SU-DHL-6 (cell line): ENCODE measurements around the gene CYP3A5.

ENCODE experiments used
- CTCF ChIP-seq: fragments of 200-600 bp; sonication (generic); IDR thresholded peaks from one replicate; pipeline ENCODE4 v1.5.1; 2017; ENCODE audit warnings: antibody characterized with exemption, mild to moderate bottlenecking, low read length, moderate library complexity; ENCODE audit not compliant: insufficient read depth, poor library complexity, severe bottlenecking
- EZH2phosphoT487 ChIP-seq: fragments of 200-600 bp; sonication (generic), shearing (Covaris generic); conservative IDR thresholded peaks from 2 replicates; pipeline ENCODE4 v1.6.1; 2018; ENCODE audit warnings: mild to moderate bottlenecking, antibody characterized with exemption, low read length, moderate library complexity, mixed read lengths

DNA sequence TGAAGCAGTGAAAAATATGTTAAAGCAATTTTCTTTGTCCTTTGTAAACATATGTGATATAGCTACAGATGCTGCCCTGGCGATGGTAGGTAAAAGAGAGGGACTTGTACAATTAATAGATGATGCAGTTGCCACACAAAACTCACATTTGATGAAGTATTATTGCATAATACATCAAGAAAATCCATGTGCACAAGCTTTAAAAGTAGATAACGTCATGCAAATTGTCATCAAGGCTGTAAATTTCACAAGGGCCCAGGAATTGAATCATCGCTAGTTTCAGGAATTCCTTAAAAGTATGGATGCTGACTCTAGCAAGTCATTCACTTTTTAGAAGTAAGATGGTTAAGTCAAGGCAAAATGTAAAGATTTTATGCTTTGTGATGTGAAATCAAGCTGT is 10.0 kb downstream of the CYP3A5 start:
- no peak for TF ChIP-seq CTCF
- TF ChIP-seq EZH2phosphoT487, result no peak
